NCI-H524 (cell line): Measurements from ENCODE around the gene CENPX.

Experiments
- DNase-seq, 2 experiments: peaks; one replicate each; lab custom pipeline; 2025; lab: John Stamatoyannopoulos, UW

The CENPX gene

GRCh38 chr17:81980707-81981343, 41.9 kb downstream of the CENPX start:
- DNase-seq: no peak

GRCh38 chr17:81980122-81980521, 42.6 kb downstream of the CENPX start:
- no peak for DNase-seq

DNA sequence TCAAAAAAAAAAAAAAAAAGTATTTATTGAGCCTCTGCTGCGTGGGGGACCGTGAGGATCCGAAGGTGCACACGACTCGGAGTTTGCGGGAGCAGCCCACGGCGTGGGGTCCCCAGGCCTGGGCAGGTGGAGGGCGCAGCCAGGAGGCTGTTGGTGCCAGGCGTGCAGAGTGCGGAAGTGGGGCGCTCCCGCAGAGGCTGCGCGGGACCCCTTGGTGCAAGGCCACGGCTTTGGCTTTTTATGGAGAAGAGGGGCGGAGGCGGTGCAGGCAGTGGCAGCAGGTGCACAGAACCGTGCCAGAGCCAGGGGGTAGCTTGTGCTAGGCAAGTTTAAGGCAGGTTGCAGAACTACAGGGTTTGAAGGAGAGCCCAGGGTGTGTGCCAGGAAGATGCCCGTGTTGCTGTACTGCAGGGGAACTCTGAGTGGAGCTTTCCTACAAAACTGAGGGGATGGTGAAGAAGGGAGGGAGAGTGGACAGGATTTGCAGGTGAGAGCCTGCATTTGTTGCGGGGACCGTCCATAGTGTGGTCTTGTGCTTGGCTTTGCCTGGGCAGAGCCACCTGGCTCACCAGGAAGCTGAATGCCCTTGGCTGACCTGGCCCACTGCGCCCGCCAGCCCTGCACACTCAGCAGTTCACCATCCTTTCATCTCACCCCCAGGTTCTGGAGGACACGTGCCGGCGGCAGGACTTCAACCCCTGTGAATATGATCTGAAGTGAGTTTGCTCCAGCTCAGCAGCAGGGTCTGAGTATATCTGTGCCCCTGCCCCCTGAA, 44.0 kb downstream of the CENPX start:
- DNase-seq: no peak

- peak; percentile 84 to 98 for DNase-seq
Observed at GRCh38 chr17:81977211-81977808, 45.4 kb downstream of the CENPX start, which contains the start of gene ASPSCR1. ASPSCR1 (plus strand) TSS chr17:81977629; CDS start chr17:81977647, 18 bp downstream.

- peak in 1 of 2 experiments; percentile 51 for DNase-seq
Observed at GRCh38 chr17:81976332-81977210, 46.1 kb downstream of the CENPX start.

DNA sequence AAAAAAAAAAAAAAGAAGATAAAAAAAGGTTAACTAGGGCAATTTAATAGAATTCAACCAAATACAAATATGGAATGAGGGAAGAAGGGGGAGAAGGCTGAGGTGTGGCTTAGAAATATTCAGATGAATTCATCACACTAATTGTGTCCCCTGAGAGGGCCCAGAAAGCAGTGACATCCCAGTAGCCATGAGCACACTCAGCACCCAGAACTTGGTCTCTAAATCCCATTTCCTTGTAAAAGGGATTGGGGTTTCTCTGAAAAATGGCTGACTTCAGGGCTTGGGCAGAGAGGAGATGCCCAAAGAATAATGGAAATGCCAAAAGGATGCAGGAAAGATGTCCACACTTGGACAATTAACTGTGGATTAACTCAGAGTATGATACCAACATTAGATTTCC, 49.2 kb downstream of the CENPX start:
- no peak for DNase-seq

DNA sequence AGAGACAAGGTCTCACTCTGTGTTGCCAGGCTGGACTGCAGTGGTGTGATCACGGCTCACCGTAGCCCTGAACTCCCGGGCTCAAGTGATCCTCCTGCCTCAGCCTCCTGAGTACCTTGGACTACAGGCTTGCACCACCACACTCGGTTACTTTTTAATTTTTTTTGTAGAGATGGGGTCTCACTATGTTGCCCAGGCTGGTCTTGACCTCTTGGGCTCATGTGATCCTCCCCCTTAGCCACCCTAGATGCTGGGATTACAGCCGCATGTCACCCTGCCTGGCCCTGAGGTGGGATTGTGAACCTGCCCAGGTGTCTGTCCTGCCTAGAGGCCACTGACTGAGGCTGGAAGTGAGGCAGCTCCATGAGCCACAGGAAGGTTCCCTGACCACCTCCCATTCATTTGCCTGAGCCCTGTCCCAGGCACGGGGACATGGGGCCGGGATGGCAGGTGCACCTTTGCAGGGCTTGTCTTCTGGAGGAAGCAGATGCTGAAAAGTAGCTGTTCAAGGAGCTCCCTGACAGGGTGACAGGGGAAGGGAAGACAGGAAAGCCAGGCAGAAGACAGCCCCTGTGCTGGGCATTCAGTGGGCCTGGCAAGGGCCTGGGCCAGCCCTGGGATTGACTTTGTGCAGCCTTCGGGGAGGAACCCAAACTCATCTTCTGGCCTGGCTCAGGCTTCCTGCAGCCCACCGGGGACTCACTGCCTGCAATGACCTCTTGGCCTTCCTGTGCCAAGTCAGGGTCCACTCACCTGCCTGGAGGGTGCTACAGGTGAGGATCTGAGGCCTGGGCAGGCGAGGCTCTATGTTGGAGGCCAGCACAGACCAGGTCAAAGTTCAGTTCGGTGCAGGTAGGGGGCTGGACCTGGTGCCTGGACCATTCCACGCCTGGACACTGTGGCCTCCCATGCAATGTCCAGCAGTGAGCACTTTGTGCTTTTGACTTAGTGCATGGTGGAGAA, 53.5 kb downstream of the CENPX start:
- no peak for DNase-seq
